ENCODE results near the gene CD151. TPM values are rescaled to one million over a fixed set of nuclear protein-coding genes. Genes with fewer than 3 reads are reported as not detected.

Gene CD151
- total RNA-seq, 1 donor from 2014 or later, result 377 TPM

DNA sequence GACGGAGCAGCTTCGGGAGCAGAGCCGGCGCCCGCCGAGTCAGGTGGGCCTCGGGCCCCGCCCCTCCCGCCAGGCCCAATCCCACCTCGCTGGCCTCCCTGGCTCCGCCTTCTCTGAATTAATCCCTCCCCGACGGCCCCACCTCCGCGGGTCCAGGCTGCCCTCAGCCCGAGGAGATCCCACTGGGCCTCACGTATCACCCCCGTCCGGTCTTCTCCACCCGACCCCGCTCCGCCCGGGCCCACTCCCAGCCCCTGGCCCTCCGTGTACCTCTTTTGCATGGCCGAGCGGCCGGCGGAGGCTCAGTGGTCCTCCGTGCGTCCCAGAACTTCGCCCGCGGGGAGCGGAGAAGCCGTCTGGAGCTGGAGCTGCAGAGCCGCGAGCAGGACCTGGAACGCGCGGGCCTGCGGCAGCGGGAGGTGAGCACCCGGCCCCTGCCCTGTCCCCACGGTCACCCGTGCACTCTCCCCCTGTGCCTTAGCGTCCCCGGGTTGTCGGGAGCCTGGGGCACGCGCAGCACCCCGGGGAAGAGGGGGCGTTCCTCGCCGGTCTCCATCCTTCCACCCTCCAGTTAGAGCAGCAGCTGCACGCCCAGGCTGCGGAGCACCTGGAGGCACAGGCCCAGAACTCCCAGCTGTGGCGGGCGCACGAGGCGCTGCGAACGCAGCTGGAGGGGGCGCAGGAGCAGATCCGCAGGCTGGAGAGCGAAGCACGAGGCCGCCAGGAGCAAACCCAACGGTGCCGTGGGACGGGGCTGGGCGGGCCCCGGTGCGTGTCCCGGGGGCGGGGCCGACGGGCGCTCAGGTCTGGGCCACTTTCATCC is 2.2 kb upstream of the CD151 start:
- H3K36me3 Mint-ChIP-seq (ENCODE audit: unreplicated experiment), result no peaks in the 10 kb centered on the region
- H3K27me3 Mint-ChIP-seq (ENCODE audit: unreplicated experiment), result no peaks in the 10 kb centered on the region
- H3K27ac Mint-ChIP-seq (ENCODE audit: unreplicated experiment), result no peak overlapping the region
- peak overlapping the region; percentile 58 for H3K4me3 Mint-ChIP-seq (ENCODE audit: unreplicated experiment)
- TF ChIP-seq, protein P1, sequence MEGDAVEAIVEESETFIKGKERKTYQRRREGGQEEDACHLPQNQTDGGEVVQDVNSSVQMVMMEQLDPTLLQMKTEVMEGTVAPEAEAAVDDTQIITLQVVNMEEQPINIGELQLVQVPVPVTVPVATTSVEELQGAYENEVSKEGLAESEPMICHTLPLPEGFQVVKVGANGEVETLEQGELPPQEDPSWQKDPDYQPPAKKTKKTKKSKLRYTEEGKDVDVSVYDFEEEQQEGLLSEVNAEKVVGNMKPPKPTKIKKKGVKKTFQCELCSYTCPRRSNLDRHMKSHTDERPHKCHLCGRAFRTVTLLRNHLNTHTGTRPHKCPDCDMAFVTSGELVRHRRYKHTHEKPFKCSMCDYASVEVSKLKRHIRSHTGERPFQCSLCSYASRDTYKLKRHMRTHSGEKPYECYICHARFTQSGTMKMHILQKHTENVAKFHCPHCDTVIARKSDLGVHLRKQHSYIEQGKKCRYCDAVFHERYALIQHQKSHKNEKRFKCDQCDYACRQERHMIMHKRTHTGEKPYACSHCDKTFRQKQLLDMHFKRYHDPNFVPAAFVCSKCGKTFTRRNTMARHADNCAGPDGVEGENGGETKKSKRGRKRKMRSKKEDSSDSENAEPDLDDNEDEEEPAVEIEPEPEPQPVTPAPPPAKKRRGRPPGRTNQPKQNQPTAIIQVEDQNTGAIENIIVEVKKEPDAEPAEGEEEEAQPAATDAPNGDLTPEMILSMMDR (IDR thresholded peaks at IDR 0.05), result no peak
- DNase-seq (ENCODE audit: extremely low spot score, unreplicated experiment), result no peak
- no peaks in the 10 kb centered on the region for H3K9me3 Mint-ChIP-seq (ENCODE audit: unreplicated experiment)
- peaks cover 67% of the 10 kb centered on the region for H3K4me1 Mint-ChIP-seq (ENCODE audit: unreplicated experiment)

DNA sequence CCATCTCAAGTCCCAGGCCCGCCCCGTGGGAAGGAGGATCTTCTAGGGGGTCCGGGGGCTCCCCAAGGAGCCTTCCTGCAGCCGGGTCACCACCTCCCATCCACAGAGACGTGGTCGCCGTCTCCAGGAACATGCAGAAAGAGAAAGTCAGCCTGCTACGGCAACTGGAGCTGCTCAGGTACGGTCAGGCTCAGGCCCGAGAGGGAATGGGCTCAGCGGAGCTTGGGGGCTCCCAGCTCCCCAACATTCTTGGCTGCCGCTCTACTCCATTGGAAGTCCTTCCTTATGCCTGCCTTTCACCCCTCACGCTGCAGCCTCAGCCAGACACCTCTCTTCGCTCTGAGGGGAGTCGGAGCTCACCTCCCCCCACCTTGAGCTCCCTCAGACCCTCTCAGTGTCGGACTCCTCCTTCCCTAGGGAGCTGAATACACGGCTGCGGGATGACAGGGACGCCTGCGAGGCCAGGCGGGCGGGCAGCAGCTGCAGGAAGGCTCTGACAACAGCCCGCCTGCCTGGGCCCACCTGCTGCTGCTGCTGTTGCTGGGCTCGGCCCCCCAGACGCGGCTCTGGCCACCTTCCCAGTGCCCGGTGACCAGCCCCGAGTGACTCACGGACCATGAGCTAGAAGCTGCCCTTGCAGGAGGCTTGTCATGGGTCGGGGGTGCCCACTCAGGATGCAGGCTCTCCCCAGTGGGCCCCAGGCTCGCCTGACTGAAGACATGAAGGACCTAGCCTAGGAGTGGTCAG is 1.5 kb upstream of the CD151 start:
- DNase-seq (ENCODE audit: extremely low spot score, unreplicated experiment), result no peak
- no peaks in the 10 kb centered on the region for H3K9me3 Mint-ChIP-seq (ENCODE audit: unreplicated experiment)
- TF ChIP-seq, protein P1 (IDR thresholded peaks at IDR 0.05), result no peak
- H3K4me1 Mint-ChIP-seq (ENCODE audit: unreplicated experiment), result peaks cover 67% of the 10 kb centered on the region
- no peaks in the 10 kb centered on the region for H3K27me3 Mint-ChIP-seq (ENCODE audit: unreplicated experiment)
- peak overlapping the region; percentile 62 for H3K4me3 Mint-ChIP-seq (ENCODE audit: unreplicated experiment)
- H3K27ac Mint-ChIP-seq (ENCODE audit: unreplicated experiment), result peak overlapping the region; percentile 23
- H3K36me3 Mint-ChIP-seq (ENCODE audit: unreplicated experiment), result no peaks in the 10 kb centered on the region

DNA sequence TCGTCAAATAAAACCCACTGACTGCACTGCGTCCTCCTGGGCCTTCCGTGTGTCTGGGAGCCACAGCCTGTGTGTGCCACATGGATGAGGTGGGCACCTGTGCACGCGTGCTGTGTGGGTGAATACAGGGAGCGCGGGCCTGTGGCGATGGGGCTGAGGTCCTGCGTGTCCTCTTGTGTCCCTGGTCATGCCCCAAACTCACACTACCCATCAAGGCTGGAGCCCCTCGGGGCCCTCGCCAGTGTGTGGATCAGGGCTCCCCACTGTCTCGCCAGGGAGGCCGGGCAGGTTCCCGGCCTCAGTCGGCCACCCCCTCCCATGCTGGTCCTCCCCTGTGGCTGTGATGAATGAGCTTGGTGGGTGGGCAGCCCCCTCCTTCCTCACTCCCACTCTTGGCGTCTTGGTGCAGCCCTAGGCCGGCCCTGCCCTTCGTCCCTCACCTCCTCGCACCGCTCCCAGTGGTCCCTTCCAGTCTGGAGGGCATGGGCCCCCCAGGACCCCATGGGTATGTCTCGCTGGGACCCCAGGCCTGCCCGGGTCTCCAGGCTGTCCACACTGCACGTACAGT is 707 bp upstream of the CD151 start:
- no peaks in the 10 kb centered on the region for H3K27me3 Mint-ChIP-seq (ENCODE audit: unreplicated experiment)
- H3K27ac Mint-ChIP-seq (ENCODE audit: unreplicated experiment), result peak overlapping the region; percentile 57
- peaks cover 63% of the 10 kb centered on the region for H3K4me1 Mint-ChIP-seq (ENCODE audit: unreplicated experiment)
- no peaks in the 10 kb centered on the region for H3K36me3 Mint-ChIP-seq (ENCODE audit: unreplicated experiment)
- peak overlapping the region; percentile 62 for H3K4me3 Mint-ChIP-seq (ENCODE audit: unreplicated experiment)
- no peaks in the 10 kb centered on the region for H3K9me3 Mint-ChIP-seq (ENCODE audit: unreplicated experiment)
- TF ChIP-seq, protein P1 (IDR thresholded peaks at IDR 0.05), result no peak
- DNase-seq (ENCODE audit: extremely low spot score, unreplicated experiment), result no peak

DNA sequence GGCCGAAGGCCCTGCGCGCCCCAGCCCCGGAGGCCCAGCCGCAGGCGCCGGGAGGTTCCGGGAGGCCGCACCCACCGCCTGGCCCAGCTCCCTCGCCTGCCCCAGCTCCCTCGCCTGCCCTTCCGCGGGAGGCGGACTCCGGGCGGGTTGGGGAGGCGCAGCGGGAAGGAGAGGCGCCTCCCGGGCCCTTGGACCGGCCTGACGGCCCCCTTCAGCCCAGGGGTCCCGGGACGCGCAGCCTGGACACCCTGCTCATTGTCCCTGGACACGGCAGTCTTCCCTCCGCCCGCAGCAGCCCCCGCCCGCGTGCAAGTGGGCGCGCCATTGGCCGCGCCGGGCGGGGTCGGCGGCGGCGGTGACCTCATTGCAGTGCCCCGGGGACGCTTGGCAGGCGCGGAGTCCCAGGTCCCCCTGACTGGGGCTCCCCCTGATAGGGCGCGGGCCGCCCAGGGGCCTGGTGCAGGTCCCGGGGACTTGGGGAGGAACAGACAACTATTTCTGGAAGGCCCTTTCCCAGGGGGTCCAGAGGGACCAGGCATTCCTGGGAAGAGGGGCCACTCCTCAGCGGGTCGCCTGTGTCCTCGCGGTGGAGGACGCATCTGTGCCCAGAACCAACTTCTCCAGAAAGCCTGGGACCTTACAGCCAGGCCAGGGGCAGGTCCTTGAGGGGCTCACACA is 501 bp downstream of the CD151 start:
- H3K27ac Mint-ChIP-seq (ENCODE audit: unreplicated experiment), result peak overlapping the region; percentile 90
- no peak for DNase-seq (ENCODE audit: extremely low spot score, unreplicated experiment)

More for the DNA sequence above, 501 bp downstream of the CD151 start:
- TF ChIP-seq, protein P1 (IDR thresholded peaks at IDR 0.05), result no peak
- Mint-ChIP-seq H3K4me1 (ENCODE audit: unreplicated experiment) (peaks cover 57% of the 10 kb centered on the region), H3K9me3 (ENCODE audit: unreplicated experiment) (no peaks in the 10 kb centered on the region), H3K36me3 (ENCODE audit: unreplicated experiment) (no peaks in the 10 kb centered on the region), H3K27me3 (ENCODE audit: unreplicated experiment) (no peaks in the 10 kb centered on the region), H3K4me3 (ENCODE audit: unreplicated experiment) (peak overlapping the region; percentile 78)
